Left ventricle myocardium superior (tissue), 1 donor: ENCODE data around the gene EXOC1. TPM values are rescaled to one million over a fixed set of nuclear protein-coding genes. Genes with fewer than 3 reads are reported as not detected.

Source experiments
- ATAC-seq: fragments of 200-7000 bp; cut with Tn5 transposase; one replicate; pipeline ENCODE4 v1.9.1; 2020; ENCODE audit warnings: mild to moderate bottlenecking, moderate library complexity
- DNase-seq: peaks from one replicate; pipeline ENCODE4 v3.0.0-alpha.2; 2020
- intact Hi-C: fragments of 100-400 bp; cut with micrococcal nuclease; formaldehyde crosslinking; loops from one replicate; pipeline ENCODE4 v1.11.0; 2022
- total RNA-seq: library from RNA; stranded (reverse); fragmentation: NEBNext Ultra II Directional; extraction: Animal tissue kit (Norgen Biotek cat#: 25700); gene quantifications from one replicate; pipeline ENCODE4 v1.2.1, GENCODE V29; 2021
- donor health status: DM: no; HTN: yes; CAD: no; lungs with severe emphysema.

EXOC1 gene
- total RNA-seq, 1 donor from 2014 or later, result 18.7 TPM

DNA sequence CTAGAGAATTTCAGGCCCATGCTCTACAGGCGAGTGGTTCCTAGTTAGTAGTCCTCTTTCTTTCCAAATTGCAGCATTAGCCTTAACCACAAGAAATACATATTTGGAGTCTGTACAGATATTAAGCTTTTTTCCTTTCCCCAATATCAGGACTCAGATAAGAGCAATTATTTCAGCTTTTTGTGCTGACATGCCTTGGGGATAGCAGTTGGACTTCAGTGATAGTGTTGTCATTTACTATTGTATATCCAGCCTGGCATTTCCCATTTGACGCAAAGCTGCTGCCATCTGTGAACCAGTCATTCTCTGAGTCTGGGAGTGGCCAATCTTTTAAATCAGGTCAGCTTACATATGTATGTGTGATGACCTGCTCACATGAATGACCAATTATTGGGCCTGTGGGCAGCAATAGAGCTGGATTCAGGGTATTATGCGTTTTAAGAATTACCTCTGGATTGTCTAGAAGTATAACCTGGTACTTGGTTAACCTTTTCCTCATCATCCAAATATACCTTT, 88.5 kb downstream of the EXOC1 start:
- ATAC-seq (no peak), DNase-seq (no peak)
- intact Hi-C loops, result no loop called here

DNA sequence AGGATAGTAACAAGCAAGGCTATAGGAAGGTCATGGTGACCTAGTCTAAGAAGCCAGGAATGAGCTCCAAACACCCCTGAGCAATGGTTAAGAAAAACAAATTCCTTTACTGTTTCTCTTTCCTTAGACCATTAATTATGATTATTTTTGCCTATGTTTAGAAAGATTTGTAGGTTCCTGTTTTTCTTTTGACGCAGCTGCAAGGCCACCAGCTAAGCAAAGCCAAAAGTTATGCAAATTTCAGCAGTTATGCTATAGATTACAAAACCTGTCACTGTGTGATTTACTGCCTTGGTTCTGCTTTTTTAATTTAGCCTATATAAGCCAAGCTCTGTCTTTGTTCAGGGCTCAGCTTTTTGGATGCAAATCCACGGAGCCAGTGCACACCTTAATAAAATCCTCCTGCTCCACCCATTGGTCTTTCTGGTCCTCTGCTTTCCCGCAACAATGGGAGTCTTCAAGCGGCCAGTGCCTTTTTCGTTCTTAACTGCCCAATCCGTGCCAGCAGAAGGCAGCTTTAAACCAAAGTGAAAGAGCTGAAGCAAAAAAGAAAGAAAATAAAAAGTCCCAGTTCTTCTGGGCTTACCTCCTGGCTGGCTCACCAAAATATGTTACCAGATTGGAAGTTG, 93.9 kb downstream of the EXOC1 start:
- DNase-seq (no peak), ATAC-seq (no peak)
- intact Hi-C loops, result no loop called here

DNA sequence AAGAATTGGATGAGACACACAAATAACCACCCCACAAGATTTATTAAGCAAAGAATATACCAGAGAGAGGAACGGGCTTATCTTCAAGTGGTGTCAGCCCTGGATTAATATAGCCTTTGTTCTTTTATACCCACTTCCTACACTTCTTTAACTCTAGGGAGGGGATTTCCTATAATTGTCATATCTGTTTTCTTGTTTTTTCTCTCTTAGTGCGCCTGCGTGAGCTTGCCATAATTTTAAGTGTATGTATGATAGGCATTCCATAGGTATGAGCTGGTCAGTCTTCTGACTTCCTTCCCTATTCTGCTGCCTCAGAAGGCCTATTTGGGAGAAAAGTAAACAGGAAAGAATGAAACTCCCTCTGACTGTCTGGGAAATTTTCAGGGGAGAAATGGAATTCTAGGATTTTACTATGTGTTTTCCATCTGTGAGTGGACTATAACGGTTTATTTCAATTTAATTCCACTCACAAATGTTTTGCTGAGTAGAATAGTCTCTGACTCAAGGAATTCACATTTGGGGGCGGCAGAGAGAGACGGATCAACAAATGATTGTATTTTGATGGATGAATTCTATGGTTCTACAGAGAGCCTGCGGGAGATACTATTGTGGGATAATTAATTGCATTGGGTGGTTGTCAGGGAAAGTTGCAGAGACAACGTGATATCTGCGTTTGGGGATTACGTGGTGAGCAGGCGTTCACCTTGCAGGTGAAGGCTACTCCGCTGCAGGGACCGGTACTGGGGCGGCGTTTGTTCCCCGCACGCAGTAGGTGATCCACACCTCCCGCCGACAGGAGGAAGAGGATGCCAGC, 94.7 kb downstream of the EXOC1 start:
- intact Hi-C loops, result no loop called here
- DNase-seq (no peak), ATAC-seq (no peak)

DNA sequence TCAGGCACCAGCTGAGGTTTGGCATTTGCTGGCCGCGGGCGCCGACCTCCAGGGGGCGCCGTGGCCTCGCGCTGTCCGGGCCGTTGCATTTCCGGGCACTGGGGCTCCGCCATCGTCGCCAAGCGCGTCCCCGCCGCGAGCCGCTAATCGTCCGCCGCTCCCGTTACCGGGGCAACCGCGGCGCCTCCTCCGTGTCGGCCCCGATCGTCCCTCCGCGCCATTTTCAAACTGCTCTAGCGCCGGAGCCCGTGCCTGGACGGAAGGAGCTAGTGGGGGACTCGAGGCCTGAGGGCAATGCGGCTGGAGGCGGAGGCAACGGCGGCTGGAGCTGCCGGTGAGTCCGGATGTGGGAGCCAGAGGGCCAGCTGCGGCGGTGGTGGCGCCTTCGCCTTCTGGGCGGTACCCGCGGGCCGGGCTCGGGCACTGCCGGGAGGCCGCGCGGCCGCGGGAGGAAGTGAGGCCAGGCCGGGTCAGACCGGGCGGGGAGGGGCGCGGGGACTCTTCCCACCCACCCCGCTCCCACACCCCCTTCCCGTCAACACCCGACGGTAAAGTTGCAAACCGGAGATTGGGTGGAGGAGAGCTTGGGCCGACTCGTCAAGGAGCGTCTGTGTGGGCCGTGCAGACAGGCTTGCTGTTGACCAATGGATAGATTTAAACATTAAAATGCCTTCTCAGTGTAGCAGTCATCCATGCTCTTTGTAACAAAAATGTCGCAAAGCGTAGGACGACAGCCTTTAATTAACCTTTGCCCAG, 95.5 kb downstream of the EXOC1 start, which contains the start of gene CEP135:
CEP135 (plus strand) TSS at position 220 of the 756 bp plus-strand sequence. CDS start 3,186 bp downstream, outside the sequence.
- intact Hi-C loops, result no loop called here
- DNase-seq (peak; percentile 98), ATAC-seq (peak; percentile 98)

DNA sequence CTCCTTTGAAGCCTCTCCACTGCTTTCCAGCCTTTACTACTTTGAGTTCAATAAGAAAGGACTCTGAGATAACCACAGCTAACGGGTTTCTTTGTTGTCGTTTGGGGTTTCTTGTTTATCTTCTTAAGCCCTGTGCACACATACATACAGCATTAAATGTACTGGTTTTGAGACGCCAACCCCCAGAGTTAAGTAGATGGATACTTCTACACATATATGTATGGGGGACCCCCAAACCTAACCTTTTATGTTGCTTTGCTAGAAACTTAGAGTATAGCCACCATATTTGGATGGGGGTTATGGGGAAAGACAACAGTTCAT, 96.0 kb downstream of the EXOC1 start:
- DNase-seq (no peak), ATAC-seq (no peak)
- intact Hi-C loops, result no loop called here

DNA sequence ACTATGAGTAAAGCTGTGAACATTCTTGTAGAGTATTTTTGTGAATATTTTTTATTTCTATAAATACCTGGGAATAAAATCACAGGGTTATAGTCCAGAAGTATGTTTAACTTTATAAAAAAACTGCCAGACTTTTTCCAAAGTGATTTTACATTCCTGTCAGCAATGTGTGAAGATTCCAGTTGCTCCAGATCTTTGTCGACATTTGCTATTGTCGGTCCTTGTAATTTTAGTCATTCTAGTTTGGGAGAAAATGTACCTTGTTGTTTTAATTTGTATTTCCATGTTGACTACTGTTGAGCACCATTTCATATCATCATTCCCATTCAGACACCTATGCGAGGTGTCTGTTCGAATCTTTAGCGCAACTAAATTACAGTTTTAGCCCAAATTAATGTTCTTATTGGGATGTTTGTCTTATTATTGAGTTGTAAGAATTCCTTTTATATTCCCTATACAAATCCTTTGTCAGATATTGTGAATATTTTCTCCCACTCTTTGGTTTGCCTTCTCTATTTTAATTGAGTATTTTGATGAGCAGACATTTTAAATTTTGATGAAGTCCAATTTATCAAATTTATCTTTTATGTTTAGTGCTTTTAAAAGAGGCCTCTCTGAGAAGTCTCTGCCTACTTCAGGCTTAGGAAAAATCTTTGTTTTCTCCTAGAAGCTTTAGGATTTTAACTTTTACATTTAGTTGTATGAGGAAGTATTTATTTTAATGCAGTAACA, 97.9 kb downstream of the EXOC1 start:
- ATAC-seq (no peak), DNase-seq (no peak)
- intact Hi-C loops, result no loop called here

Other genes with a start within 250 kb of the EXOC1 start
- gene NMU, start 217.3 kb upstream of the EXOC1 start, total RNA-seq, result not detected
- not detected for gene EXOC1L, start 33.9 kb upstream of the EXOC1 start, total RNA-seq
- 2.5 TPM for gene CEP135, start 95.3 kb downstream of the EXOC1 start, total RNA-seq